ENCODE results near the gene KPNB1.

KPNB1 gene

DNA sequence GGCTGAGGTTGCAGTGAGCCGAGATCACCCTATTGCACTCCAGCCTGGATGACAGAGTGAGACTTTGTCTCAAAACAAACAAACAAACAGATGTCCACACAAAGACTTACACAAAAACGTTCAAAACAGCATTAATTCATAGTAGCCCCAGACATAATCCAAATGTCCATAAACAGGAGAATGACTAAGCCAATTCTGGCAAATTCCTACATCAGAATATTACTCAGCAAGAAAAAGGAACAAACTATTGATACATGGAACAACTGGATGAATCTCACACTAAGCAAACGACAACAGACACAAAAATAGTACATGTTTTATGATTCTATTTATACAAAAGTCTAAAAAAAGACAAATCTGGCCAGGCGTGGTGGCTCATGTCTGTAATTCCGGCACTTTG, 10.8 kb upstream of the KPNB1 start:
- DNase-seq: no peak

DNA sequence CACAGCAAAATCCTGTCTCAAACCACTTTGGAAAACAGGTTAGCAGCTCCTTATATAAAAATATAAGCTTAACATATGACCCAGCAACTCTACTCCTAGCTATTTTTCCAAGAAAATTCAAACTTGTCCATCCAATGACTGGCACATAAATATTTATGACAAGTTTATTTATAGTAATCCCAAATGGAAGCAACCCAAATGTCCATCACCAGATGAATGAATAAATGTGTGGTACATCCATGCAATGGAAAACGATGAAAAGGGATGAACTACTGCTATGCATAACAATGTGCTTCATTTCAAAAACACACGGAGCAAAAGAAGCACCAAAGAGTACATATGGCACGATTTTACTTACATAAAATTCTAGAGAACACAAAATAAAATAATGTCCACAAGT, 9.6 kb upstream of the KPNB1 start:
- no peak for DNase-seq

DNA sequence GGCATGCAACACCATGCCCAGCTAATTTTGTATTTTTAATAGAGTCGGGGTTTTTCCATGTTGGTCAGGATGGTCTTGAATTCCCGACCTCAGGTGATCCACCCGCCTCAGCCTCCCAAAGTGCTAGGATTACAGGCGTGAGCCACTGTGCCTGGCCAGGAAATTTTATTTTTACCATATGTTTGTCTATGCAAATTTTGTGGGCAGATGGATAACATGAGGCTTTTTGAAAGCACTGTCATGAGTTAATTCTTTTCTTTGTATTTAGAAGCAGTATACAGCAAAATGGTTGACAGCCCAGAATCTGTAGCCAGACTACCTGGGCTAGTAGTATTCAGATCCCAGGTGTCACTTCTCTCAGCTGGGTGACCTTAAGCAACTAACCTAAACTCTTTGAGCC, 8.5 kb upstream of the KPNB1 start:
- DNase-seq: no peak

DNA sequence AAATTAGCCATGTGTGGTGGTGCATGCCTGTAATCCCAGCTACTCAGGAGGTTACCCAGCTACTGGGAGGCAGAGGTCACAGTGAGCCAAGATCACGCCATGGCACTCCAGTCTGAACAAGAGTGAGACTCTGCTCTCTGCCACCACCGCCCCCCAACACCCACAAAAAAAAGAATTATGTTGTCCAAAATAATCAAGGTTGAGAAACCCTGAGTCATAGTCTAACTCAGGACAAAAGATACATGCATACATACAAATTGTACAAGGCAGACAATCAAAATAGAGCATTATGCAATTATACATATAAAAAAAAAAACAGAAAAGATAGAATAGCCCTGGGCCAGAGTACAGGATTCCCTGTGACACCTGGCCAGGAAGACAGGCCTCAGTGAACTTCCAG, 6.6 kb upstream of the KPNB1 start:
- DNase-seq: no peak

DNA sequence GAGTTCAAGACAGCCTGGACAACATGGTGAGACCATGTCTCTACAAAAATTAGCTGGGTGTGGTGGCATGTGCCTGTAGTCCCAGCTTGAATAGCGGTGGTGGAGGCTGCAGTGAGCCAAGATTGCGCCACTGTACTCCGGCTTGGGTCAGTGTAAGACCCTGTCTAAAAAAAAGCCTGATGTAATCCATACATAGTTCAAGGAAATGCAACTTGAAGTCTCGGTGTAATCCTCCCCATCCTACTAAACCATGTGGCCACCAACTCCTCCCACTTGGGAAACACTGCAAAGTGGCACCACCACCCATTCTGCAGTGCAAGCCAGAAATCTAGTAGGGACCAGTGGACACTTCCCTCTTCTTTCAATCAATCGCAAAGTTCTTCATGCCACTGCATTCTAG, 5.4 kb upstream of the KPNB1 start:
- DNase-seq: no peak

DNA sequence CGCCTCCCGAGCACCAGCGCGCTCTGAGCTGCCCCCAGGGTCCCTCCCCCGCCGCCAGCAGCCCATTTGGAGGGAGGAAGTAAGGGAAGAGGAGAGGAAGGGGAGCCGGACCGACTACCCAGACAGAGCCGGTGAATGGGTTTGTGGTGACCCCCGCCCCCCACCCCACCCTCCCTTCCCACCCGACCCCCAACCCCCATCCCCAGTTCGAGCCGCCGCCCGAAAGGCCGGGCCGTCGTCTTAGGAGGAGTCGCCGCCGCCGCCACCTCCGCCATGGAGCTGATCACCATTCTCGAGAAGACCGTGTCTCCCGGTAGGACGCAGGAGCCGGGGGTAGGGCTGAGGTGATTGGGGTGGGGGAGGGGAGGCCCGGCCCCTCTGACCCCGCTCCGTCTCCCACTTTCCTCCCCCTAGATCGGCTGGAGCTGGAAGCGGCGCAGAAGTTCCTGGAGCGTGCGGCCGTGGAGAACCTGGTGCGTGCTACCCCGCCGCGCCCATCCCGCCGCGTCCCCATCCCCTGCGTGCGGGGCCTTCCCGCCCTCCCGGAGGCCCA, 329 bp downstream of the KPNB1 start:
- no peak for DNase-seq

DNA sequence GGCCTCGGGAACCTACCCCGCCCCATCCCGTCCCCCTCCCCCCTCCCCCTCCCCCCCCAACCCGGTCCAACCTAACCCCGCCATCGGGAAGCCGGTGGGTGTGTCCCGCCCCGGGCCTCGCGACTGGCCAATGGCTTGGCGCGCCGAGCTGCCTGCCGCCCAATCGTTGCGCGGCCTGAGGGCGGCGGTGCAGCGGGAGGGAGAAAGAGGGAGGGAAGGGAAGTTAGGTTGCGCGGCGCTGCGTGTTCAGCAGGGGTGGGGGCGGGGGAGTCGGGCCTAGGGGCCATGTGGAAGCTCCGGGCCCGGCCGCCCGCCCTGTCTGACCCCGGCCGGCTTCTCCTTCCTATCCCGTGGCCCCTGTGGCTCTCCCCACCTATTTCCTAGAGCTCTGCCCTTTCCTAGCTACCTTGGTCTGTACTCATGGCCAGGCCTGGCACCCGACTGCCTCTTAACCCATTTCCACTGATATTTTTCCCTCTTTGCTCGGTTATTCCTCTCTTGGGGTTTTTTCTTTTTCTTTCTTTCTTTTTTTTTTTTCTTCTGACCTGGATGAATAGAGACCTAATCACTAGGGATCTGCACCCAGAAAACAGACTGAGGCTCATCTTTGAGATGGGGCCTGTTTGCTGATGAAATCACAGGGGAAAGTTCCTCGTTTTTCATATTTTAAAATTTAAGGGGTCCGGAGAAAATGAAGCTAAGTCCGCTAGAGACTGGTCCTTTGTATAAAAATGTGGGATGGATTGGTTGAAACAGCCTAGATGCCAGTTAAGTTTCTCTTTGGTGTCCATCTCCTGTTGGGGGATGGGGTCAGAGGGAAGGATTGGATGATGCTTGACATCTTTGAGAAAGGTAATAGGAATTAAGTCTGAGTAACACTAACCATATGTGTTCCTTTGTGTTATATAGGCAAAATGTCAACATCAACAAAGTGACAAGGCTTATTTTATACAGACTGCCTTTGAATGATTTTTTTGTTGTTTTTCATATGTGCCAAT, 1.1 kb downstream of the KPNB1 start:
- peak; percentile 98 for DNase-seq

DNA sequence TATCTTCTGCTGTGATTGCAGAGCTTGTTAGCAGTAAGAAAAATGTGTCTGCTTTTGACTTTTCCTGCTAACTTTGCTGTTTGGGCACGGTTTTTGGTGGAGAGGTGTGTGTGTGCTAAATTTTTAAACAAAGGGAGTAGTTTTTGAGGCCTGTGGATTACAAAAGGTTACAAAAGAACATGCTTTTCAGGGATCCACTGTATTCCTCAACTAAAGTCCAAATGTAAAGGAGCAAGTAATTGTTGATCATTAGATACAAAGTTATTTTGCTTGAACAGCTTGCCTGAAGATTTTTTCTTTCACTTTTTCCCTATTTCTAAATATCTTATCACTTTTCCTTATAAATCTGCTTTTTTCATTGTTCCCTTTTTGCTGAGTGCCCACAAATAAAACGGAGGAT, 2.0 kb downstream of the KPNB1 start:
- no peak for DNase-seq

DNA sequence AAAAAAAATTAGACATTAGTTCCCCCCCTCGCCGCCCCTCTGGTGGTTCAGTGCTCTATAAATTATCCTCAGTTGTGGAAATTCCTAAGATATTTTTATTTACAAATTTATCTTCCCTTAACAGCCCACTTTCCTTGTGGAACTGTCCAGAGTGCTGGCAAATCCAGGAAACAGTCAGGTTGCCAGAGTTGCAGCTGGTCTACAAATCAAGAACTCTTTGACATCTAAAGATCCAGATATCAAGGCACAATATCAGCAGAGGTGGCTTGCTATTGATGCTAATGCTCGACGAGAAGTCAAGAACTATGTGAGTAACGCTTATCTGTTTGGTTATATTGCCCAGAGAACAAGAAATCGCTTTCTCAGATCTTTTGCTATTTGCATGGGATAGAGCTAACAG, 2.9 kb downstream of the KPNB1 start:
- DNase-seq: no peak

DNA sequence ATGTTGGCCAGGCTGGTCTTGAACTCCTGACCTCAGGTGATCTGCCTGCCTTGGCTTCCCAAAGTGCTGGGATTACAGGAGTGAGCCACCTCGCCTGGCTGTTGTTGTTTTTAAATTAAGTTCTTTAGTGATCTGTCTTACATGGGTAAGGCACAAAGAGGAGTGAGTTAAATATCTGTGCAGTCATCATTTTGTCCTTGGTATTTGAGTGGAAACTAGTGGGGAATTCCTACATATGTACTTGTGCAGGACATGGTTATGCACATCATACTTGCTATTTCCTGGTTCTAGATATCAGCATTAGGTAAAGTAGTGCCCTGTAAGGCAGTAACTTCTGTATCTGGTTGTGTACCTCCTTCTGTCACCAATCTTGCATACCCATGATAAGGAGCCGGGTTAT, 3.7 kb downstream of the KPNB1 start:
- DNase-seq: no peak

DNA sequence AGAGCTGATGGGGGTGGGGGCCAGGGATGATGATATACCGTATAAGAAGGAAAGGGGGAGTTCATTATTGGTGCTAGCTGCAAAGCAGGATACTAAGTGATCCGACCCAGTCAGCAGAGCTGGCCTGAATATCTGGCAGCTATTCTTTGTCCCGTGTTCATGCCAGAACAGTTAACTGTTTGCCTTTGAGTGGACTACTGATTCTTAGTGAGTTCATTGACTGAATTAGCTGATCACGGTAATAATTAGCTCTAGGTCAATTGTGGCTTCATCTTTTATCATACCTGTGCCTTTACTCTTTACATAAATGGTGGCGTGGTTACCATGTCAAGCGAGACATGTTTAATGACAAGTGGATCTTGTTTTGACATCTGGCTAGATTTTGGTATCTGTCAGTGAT, 5.3 kb downstream of the KPNB1 start:
- no peak for DNase-seq

DNA sequence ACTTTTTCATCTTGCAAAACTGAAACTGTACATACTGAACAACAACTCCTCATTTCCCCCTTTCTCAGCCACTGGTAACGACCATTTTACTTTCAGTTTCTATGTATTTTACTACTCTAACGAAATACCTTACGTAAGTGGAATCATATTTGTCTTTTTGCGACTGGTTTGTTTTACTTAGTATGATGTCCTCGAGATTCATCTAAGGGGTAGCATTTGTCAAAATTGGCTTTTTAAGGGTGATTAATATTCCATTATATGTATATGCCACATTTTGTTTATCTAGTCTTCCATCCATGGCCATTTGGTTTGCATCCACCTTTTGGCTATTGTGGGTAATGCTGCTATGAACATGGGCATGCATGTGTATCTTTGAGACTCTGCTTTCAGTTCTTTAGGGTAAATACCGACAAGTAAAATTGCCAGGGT, 10.4 kb downstream of the KPNB1 start:
- DNase-seq: no peak

DNA sequence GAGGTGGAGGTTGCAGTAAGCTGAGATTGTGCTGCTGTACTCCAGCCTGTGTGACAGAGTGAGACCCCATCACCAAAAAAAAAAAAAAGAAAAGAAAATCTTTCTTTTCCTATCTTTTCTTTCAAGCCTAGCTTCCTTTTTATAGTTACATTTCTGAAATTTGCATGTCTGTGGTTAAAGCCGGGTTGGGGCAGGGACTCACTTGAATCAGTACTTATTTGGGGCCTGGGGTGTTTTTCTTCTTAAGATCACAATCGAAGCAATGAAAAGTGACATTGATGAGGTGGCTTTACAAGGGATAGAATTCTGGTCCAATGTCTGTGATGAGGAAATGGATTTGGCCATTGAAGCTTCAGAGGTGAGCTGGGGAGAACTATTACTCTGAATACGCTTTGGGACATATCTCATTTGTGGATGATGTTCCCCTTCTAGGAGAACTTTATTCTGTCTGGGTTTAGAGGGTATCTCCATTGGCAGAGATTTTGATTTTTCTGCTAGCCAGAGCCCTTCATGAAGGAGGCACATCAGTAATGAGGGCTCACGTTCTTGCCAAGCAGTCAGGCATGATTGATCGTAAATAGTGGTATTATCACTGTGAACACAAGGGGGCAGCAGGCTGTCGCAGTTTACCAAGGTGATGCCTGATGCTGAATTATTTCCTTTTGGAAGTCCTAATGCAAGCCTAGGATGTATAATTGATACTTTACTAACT, 14.3 kb downstream of the KPNB1 start:
- DNase-seq: peak; percentile 84

DNA sequence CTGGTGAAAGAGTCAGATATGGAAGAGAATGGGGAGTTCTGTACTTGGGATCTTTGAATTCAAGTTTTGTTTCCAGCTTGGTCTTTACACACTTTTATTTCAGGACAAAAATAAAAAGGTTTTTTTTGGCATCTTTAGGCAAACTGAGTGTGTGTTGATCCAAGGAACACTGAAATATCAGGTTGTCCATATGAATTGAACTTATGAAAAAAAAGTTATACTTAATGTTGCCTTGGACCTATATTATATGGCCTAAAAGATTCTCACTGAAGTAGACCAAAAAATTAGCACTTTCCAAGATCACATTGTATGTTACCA, 14.9 kb downstream of the KPNB1 start:
- DNase-seq: no peak

DNA sequence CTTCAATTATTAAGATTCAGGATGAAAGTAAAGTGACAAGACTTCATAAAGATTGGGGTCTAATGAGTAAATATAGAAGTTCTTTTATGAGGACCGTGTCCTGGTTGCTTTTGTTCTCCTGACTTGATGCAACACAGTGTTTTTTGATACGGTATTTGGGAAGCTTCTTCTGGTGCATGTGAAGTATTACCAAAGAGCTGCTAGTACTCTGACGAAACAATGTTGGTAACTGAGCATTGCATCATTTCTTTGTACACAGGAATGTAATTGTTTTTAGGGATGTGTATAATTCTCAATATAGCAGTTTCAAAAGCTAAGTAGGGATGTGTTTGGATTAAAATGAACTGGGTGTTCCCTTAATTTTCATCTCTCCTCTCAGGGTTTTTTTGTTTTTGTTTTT, 15.9 kb downstream of the KPNB1 start:
- no peak for DNase-seq

DNA sequence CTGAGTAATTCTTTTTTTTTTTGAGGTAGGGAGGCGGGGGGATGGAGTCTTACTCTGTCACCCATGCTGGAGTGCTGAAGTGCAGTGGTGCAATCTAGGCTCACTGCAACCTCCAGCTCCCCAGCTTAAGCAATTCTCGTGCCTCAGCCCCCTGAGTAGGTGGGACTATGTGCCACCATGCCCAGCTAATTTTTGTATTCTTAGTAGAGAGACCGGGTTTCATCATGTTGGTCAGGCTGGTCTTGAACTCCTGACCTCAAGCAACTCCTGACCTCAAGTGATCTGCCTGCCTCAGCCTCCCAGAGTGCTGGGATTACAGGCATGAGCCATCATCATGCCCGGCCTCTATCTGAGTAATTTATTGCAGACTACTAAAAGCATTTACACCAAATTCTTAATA, 19.4 kb downstream of the KPNB1 start:
- no peak for DNase-seq

DNA sequence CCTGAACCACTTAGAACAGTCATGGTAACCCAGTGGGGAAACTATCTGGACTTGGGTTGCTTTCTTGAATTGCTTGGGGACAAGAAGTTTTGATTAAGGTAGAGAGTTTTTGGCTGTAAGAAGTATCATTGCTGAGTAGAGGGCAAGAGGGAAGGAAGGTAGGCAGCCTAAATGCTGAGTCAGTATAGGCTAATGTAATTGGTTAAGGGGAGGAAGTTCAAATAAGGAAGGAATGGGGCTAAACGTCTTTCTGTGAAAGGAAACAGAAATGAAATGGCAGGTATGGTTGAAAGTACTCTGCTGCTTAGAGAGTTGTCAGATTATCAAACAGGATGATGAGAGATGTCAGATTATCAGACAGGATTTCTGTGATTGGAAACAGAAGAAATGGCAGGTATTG, 20.3 kb downstream of the KPNB1 start:
- no peak for DNase-seq

DNA sequence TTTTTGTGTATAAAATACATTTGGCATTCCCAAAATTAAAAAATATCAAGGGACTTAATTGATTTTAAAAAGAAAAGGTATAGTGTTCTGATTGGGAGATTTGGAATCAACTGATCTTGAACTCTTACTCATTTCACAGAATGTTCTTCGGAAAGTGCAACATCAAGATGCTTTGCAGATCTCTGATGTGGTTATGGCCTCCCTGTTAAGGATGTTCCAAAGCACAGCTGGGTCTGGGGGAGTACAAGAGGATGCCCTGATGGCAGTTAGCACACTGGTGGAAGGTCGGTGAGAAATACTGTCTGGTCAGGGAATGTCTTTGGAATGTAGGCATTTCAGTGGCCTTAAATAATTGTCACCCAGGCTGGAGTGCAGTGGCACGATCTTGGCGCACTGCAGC, 24.8 kb downstream of the KPNB1 start:
- no peak for DNase-seq

DNA sequence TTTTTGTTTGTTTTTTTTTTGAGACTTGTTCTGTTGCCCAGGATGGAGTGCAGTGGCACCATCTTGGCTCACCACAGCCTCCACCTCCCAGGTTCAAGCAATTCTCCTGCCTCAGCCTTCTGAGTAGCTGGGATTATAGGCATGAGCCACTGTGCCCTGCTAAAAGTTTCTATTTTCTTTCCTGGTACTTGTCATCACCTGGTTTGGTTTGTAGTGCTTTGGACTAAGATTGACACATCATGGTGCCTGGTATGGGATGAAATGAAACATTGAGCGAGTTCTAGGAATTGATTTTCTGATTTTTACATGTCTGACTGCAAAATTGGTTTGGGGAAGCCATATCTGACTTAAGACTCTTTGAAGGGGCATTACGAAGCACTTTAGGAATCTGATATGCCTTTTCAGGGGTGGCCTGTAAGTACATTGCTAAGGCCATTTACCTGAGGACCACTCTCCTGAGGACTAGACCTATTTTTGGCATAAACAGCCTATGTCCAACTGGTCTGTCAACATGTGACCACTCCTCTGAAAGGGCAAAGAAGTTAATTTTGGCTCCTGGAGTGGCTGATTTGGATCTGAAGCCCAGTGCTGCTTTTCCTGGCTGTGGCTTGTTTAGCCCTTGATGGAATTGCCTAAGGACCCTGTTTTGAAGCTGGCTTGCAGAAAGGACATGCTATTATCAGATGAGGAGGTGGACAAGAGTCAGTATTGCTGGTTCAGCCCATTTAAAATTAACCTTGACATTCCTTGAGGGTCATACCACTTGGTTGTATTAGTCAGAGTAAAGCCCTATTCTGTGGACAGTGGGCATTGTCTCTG, 25.9 kb downstream of the KPNB1 start:
- DNase-seq: no peak

DNA sequence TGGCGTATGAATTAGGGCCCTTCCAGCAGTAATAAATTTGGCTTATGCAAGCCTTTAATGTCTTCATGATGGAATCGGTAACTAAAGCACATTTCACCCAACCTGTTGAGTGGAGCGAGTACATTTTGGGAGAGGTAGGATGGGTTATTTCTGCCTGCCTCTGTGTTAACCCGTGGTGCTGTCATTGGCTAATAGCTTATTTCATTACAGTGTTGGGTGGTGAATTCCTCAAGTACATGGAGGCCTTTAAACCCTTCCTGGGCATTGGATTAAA, 26.4 kb downstream of the KPNB1 start:
- DNase-seq: no peak

DNA sequence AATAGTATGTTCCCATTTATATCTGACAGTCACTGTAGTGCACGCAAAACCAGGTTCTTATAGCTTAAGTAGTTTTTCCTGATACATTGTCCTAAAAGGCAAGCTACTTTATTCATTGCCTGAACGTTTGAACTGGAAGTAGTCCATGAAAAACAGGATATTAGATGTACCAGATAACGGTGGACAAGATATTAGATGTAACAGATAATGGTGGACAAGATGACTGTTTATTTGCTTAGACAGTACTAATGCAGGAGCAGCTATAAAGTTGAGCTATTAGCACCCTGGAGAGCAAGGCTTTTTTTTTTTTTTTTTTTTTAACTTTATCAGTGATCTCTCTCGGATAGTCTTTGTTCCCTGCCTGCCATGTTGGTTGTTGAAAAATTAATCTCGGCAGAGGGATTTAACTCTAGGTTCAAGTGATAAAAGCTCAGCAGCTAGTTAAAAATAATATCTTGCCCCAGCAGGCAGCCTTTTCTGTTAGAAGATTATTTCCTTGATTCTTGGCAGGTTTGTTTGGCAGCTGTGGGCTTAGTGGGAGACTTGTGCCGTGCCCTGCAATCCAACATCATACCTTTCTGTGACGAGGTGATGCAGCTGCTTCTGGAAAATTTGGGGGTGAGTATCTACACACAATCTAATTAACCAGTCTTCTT, 26.9 kb downstream of the KPNB1 start:
- DNase-seq: no peak

DNA sequence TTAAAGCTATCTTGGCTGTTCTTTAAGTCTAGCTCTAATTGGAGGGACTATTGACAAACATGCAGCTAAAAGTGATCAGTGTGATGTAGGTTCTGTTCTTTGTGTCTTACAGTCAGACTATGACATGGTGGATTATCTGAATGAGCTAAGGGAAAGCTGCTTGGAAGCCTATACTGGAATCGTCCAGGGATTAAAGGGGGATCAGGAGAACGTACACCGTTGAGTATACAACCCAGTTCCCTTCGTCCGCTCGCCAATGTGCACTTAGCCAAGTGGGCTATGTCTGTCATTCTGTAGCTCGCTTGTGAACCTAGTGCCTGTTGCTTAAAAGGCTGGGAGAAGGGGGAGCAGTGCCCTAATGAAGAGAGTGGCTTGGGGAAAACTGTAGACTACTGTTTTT, 28.5 kb downstream of the KPNB1 start:
- no peak for DNase-seq

DNA sequence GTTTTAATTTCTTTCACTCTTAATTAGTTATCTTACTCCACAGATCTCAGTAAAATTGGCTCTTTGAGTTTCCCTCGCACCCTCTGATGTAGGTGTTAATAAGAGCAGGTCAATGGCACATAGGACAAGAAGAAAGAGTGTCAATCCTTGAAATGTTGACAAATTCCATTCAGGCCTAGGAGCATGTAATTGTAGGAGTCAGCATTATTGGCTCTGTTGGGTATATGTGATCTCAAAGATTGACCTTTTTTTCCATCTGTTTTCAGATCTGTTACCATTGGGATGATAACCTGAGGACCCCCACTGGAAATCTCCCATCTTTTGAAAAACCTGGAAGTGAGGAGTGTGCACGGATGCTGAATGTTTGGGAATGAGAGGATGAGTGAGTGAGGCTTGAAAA, 32.4 kb downstream of the KPNB1 start:
- DNase-seq: no peak
